NCI-H1436 treated with DMSO at 0.1 percent for 48 hours (cell line): ENCODE data around the gene GRM8.
A peak's percentile ranks its signal among the peaks of the same experiment; 100 is the strongest.

Experiments used
- DNase-seq: peaks from one replicate; lab custom pipeline; 2025; lab: John Stamatoyannopoulos, UW

The GRM8 gene

GRCh38 chr7:126524967-126525366 is 727.8 kb downstream of the GRM8 start:
- no peak for DNase-seq

- DNase-seq, result no peak
Observed at GRCh38 chr7:126511046-126511445, 741.7 kb downstream of the GRM8 start.

- peak; percentile 34 for DNase-seq
Observed at GRCh38 chr7:126501617-126502016, 751.1 kb downstream of the GRM8 start.

GRCh38 chr7:126499481-126499880 is 753.3 kb downstream of the GRM8 start:
- no peak for DNase-seq

- no peak for DNase-seq
Observed at GRCh38 chr7:126495733-126496132, 757.0 kb downstream of the GRM8 start.

GRCh38 chr7:126495001-126495400 is 757.7 kb downstream of the GRM8 start:
- DNase-seq, result no peak

GRCh38 chr7:126493801-126494200 is 758.9 kb downstream of the GRM8 start:
- DNase-seq, result no peak

GRCh38 chr7:126489874-126490273 is 762.9 kb downstream of the GRM8 start:
- no peak for DNase-seq

GRCh38 chr7:126487728-126488442 is 764.9 kb downstream of the GRM8 start:
- no peak for DNase-seq

GRCh38 chr7:126486806-126487205 is 765.9 kb downstream of the GRM8 start:
- no peak for DNase-seq

GRCh38 chr7:126485791-126486190 is 767.0 kb downstream of the GRM8 start:
- DNase-seq, result no peak

- peak; percentile 98 for DNase-seq
Observed at GRCh38 chr7:126483972-126484371, 768.8 kb downstream of the GRM8 start.

GRCh38 chr7:126472825-126473224 is 779.9 kb downstream of the GRM8 start:
- no peak for DNase-seq

- DNase-seq, result no peak
Observed at GRCh38 chr7:126462405-126462804, 790.3 kb downstream of the GRM8 start.

- no peak for DNase-seq
Observed at GRCh38 chr7:126460664-126461063, 792.1 kb downstream of the GRM8 start.

- DNase-seq, result no peak
Observed at GRCh38 chr7:126453104-126453503, 799.6 kb downstream of the GRM8 start.

- DNase-seq, result no peak
Observed at GRCh38 chr7:126450269-126450671, 802.5 kb downstream of the GRM8 start.

GRCh38 chr7:126449611-126450268 is 803.0 kb downstream of the GRM8 start:
- DNase-seq, result no peak

GRCh38 chr7:126447984-126448383 is 804.8 kb downstream of the GRM8 start:
- no peak for DNase-seq

GRCh38 chr7:126445991-126446390 is 806.8 kb downstream of the GRM8 start:
- DNase-seq, result no peak

GRCh38 chr7:126443951-126444350 is 808.8 kb downstream of the GRM8 start:
- DNase-seq, result no peak

- DNase-seq, result no peak
Observed at GRCh38 chr7:126442908-126443307, 809.8 kb downstream of the GRM8 start.

- DNase-seq, result no peak
Observed at GRCh38 chr7:126441745-126442144, 811.0 kb downstream of the GRM8 start.

- DNase-seq, result no peak
Observed at GRCh38 chr7:126440542-126440941, 812.2 kb downstream of the GRM8 start.
